Stomach (tissue), 4 donors: ENCODE measurements around the gene NOL4.
"Not testable (repeated sequence)": the region's sequence is repeated elsewhere in the genome, so short reads cannot be mapped to it uniquely, and the experiment has no call there.

Experiments
- POLR2A ChIP-seq, 4 donors: fragments of 450-650 bp; IDR thresholded peaks; one replicate each; pipeline ENCODE4 v1.6.1; 2016; ENCODE audit warnings: antibody characterized with exemption in 4 of 4, control low read depth in 2 of 4, mild to moderate bottlenecking in 1 of 4, moderate library complexity in 1 of 4
- TF ChIP-seq, protein P1 (sequence below), 7 experiments: fragments of 450-650 bp in 4 of 7; fragments of 200-600 bp in 3 of 7; sonication (generic) in 3 of 7; IDR thresholded peaks; one replicate each; pipeline ENCODE4 v1.5.1; 2016 to 2019; ENCODE audit warnings: antibody characterized with exemption in 7 of 7, control low read depth in 2 of 7, mild to moderate bottlenecking in 1 of 7

DNA sequence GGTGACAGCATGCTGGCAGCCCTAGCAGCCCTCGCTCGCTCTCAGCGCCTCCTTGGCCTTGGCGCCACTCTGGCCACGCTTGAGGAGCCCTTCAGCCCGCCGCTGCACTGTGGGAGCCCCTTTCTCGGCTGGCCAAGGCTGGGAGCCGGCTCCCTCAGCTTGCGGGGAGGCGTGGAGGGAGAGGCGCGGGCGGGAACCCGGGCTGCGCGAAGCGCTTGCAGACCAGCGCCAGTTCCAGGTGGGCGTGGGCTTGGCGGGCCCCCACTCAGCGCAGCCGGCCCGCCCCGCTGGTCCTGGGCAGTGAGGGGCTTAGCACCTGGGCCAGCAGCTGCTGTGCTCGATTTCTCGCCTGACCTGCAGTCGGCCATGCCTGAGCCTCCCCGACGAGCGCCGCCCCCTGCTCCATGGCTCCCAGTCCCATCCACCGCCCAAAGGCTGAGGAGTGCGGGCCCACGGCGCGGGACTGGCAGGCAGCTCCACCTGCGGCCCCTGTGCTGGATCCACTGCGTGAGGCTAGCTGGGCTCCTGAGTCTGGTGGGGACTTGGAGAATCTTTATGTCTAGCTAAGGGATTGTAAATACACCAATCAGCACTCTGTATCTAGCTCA, 9.2 kb upstream of the NOL4 start:
- not testable (repeated sequence) for TF ChIP-seq POLR2A (IDR thresholded peaks at IDR 0.05)
- TF ChIP-seq, protein P1, sequence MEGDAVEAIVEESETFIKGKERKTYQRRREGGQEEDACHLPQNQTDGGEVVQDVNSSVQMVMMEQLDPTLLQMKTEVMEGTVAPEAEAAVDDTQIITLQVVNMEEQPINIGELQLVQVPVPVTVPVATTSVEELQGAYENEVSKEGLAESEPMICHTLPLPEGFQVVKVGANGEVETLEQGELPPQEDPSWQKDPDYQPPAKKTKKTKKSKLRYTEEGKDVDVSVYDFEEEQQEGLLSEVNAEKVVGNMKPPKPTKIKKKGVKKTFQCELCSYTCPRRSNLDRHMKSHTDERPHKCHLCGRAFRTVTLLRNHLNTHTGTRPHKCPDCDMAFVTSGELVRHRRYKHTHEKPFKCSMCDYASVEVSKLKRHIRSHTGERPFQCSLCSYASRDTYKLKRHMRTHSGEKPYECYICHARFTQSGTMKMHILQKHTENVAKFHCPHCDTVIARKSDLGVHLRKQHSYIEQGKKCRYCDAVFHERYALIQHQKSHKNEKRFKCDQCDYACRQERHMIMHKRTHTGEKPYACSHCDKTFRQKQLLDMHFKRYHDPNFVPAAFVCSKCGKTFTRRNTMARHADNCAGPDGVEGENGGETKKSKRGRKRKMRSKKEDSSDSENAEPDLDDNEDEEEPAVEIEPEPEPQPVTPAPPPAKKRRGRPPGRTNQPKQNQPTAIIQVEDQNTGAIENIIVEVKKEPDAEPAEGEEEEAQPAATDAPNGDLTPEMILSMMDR (IDR thresholded peaks at IDR 0.05), result not testable (repeated sequence)
